GM21723 (cell line): ENCODE measurements around the gene TRPM5.

Experiments used
- ATAC-seq: cut with Tn5 transposase; IDR thresholded peaks from one replicate; pipeline ENCODE4 v1.9.1; 2021; ENCODE audit warnings: mild to moderate bottlenecking, moderate library complexity; ENCODE audit not compliant: unreplicated experiment

TRPM5 gene

GRCh38 chr11:2471048-2471803 is 26.9 kb upstream of the TRPM5 start:
- no peak for ATAC-seq

DNA sequence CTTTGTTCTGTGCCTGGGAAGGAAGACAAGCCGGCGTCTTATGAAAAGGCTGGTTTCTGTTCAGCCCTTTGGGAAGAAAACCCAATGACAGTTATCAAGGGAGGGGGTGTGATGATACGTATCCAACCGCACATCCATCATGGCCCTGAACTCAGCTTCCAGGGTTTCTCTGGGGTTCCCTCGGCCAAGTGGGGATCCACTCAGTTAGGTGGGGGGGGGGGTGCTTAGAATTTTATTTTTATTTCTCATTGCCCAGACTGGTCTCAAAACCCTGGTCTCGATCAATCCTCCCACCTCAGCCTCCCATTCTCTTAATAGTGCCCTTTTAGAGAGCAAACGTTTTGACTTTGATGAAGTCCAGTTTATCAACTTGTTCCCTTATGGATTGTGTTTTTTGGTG is 26.2 kb upstream of the TRPM5 start:
- no peak for ATAC-seq

GRCh38 chr11:2468363-2469235 is 24.3 kb upstream of the TRPM5 start:
- no peak for ATAC-seq

DNA sequence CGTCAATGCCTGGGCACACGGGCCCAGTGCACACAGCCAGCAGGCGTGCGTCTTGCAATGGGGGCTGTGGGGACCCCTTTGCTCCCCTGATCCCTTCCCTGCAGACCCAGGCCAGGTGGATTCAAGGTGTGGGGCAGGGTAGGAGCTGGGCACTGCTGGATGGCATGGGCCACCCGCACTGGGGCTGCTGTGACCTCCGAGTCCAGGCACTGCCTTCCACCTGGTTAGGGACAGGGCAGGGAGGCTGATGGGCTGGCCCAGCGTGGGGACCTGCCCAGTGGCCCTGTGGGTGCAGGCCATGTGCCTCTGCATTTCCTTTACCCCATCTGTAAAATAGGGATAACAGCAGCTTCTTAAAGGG is 23.4 kb upstream of the TRPM5 start:
- ATAC-seq: no peak

GRCh38 chr11:2466869-2467694 is 22.8 kb upstream of the TRPM5 start:
- ATAC-seq: no peak

DNA sequence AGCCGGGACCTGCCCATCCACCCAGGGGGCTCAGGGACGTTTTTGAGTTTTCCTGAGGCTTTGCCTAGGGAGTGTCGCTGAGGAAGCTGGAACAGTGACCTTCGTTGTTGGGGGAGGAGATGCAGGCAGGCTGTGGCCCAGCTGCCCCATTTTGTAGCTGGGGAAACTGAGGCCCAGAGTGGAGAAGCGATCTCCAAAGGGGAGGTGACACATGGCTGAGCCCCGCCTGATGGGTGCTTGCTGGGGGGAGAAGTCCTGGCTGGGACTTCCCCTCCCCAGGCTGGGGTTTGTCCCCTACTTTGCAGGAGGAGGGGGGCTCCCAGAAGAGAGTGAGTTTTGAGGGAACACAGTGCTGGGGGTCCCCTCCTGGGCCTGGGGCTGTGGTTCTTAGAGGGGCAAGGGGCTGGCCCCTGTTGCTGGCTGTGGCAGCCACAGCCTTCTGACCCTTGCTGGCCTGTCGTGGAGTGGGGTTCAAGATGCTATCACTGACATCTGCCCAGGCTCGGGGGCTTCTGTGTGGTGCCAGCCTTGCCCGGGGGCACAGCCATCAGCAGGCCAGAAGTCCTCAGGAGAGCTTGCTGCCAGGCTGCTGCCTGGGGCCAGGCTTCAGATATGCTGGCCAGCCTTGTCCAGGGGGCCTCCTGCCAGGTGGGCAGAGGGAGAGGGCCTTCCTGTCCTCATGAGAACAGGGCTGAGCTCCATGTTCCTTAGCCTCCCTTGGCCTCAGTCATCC is 21.9 kb upstream of the TRPM5 start:
- no peak for ATAC-seq

GRCh38 chr11:2465202-2466068 is 21.1 kb upstream of the TRPM5 start:
- no peak for ATAC-seq

DNA sequence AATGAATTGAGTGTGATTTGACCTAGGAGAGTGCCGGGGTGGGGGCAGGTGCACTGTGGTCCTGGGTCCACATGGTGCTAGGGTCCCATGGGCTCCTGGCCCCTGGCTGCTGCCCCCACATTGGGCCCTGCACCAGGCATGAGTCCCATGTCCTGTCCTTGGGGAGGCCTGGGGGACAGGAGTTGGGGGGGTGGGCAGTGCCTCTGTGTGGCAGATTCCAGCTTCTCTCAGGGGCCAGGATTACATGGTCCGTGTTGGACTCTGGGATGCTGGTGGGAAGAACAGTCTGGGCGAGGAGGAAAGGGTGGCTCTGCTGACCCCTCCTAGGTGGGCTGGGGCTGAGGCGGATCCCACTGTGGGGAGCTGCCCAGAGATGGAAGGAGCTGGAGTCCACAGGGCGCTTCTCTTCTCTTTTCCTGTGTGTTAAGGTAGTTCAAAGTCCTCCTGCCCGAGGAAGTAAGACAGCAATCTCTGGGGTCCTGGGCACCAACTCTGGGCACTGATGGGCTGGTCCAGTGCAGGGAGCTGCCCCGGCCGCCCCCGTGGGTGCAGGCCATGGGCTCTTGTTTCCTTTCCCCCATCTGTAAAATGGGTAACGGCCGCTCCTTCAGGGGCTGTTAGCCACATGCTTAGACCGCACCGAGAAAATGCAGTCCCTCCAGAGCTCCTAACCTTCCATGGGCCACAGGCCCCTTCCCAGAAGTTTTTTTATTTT is 20.3 kb upstream of the TRPM5 start:
- ATAC-seq: no peak

DNA sequence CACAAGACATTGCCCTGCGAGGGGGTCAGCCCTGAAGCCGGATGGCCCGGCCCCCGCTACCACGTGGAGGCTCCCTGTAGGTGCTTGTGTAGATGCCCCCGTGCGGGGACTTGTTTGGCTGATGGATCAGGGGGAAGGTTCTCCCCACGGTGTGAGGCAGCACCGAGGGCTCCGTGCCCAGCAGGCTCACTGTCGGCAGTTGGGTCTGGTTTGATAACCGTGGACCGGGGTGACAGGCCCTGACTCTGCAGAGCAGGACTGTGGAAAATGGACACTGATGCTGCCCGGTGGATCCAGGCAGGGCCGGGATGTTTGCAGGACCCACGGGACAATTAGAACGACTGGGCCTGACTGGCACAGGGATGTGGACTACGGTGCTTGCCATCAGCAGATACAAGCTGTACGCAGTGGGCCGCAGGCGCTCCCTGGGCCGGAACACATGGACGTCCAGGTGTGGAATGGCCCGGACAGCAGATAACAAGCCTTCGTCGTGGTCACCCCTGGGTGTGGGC is 19.5 kb upstream of the TRPM5 start:
- no peak for ATAC-seq

GRCh38 chr11:2462986-2463765 is 18.9 kb upstream of the TRPM5 start:
- ATAC-seq: no peak

DNA sequence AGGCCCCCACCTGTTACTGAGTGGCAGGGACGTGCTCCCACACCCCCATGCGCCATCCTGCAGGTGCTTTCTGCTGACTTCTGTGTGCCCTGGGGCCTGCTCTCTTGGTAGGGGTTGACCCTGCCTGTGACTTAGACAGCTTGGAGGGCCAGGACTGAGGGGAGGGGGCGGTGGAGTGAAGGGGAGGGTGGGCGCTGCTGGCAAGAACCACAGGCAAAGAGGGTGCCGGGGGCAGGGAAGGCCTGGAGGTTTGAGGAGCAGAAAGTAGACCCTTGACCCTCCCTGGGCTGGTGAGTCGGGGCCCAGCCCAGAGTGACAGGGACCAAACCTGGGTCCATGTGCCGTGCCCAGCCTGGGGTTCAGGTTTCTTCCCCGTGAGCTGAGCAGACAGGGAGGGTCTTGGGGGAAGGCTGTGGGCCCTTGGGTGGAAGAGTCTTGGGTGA is 18.2 kb upstream of the TRPM5 start:
- ATAC-seq: no peak

GRCh38 chr11:2461956-2462542 is 17.7 kb upstream of the TRPM5 start:
- no peak for ATAC-seq

DNA sequence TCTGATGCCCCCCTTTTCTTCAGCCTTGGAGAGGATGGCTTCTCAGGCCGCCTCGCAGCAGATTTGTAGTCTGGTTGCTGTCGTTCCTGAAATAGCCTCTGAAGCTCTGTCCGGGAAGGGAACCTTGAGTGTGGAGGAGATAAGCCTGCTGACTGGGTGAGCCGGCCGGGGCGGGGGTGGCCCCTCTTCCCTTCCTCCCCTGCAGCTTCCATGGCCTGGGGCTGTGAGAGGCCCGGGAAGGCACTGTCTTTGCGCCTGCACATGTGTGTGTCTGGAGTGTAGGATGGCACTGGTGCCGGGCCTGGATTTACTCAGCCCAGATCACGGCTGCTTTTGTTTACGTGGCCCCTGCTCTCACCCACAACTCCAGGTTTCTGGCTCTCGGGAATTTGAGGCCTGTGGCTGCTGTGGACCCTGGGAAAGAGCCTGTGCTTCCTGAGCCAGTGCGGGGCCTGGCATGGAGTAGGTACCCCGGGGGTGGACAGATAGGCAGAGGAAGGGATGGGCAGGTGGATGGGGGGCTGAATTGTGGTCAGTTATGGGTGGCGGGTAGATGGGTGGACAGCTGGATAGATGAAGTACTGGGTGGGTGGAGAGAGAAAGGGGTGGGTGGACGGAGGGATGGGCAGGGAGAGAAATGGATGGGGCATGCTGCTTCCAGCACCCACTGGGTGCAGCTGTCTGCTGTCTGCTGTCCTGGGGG is 17.1 kb upstream of the TRPM5 start:
- ATAC-seq: no peak

DNA sequence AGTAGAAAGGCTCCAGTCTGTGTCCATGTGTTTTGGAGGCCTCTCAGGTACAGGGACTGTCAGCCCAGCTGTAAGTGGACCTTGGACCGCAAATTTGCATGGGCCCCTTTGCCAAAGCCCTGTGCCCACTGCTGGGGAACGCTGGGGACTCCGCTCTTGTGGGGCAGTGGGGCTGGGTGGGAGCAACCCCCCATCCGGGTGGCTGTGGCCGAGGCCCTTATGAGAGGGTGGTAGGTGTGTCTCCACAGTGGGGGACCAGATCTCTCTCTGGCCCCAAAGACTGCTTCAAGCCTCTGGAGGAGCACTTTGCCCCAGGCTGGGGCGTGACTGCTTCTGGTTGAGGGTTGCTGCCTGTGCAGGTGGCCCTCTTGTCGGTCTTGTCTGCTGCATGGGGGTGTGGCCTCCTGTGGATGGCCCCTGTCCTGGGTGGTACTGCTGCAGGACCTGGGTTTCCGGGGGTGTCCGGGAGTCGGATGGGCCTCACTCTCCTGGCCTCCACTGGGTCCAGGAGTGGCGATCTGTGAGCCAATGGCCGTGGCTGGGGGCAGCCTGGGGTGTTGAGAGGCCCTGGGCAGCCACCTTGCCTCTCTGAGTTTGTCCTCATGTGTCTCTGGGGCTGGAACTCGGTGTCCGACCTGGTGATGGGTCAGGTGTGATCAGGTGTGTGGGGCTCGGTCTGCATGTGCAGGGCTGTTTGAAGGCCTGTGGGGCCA is 16.4 kb upstream of the TRPM5 start:
- ATAC-seq: no peak

GRCh38 chr11:2459796-2460531 is 15.7 kb upstream of the TRPM5 start:
- no peak for ATAC-seq
